SK-N-SH (cell line): ENCODE measurements around the gene MED27. TPM values are rescaled to one million over a fixed set of nuclear protein-coding genes. Genes with fewer than 3 reads are reported as not detected.

Source experiments
- CTCF ChIA-PET: fragments of 300-600, 350-600 bp; formaldehyde crosslinking; extraction: SDS; loops from one replicate; lab custom pipeline; 2021; lab: Yijun Ruan, JAX
- POLR2A ChIA-PET: fragments of 350-600 bp; sonication (Branson Sonifier 250); formaldehyde crosslinking; extraction: SDS; loops from one replicate; lab custom pipeline; 2020; ENCODE audit warnings: antibody characterized with exemption, inconsistent platforms; lab: Yijun Ruan, JAX
- DNase-seq: peaks from one replicate; pipeline ENCODE4 v3.0.0; 2012
- H2AFZ ChIP-seq: fragments of 200-600 bp; sonication (generic); 2 replicates; pipeline ENCODE4 v1.8.1; 2016; ENCODE audit warnings: antibody characterized with exemption, mild to moderate bottlenecking, low read depth
- H3F3A ChIP-seq: fragments of 200-600 bp; sonication (generic); replicated peaks from 2 replicates; pipeline ENCODE3; 2016; ENCODE audit warnings: antibody characterized with exemption, mild to moderate bottlenecking; ENCODE audit not compliant: insufficient read depth
- H3K27ac ChIP-seq, 2 experiments: fragments of 200-500 bp in 1 of 2; fragments of 200-600 bp in 1 of 2; sonication (Bioruptor generic) in 1 of 2; sonication (generic), shearing (Covaris generic) in 1 of 2; 2 replicates each; pipeline versions ENCODE4 v1.5.1 to v1.6.1; 2014 to 2016; ENCODE audit warnings: low read depth in 2 of 2, inconsistent platforms in 1 of 2, low read length in 1 of 2, mild to moderate bottlenecking in 1 of 2, mixed read lengths in 1 of 2
- H3K27me3 ChIP-seq: fragments of 200-600 bp; sonication (generic), shearing (Covaris generic); 2 replicates; pipeline ENCODE4 v1.6.1; 2016; ENCODE audit warnings: mixed run types; ENCODE audit not compliant: insufficient read depth
- H3K36me3 ChIP-seq, 2 experiments: fragments of 200-500 bp in 1 of 2; fragments of 200-600 bp in 1 of 2; sonication (Bioruptor generic) in 1 of 2; sonication (generic) in 1 of 2; replicated peaks in 1 of 2; 2 replicates each; pipeline versions ENCODE3 to v1.5.1; 2014 to 2016; ENCODE audit warnings: low read length in 1 of 2, mild to moderate bottlenecking in 1 of 2; ENCODE audit not compliant: insufficient read depth in 2 of 2, control insufficient read depth in 1 of 2
- H3K4me1 ChIP-seq, 2 experiments: fragments of 200-500 bp in 1 of 2; fragments of 200-600 bp in 1 of 2; sonication (Bioruptor generic) in 1 of 2; sonication (generic), shearing (Covaris generic) in 1 of 2; 2 replicates each; pipeline versions ENCODE4 v1.5.1 to v1.6.1; 2014 to 2016; ENCODE audit warnings: low read depth in 1 of 2, low read length in 1 of 2, mixed run types in 1 of 2; ENCODE audit not compliant: insufficient read depth in 2 of 2, control insufficient read depth in 1 of 2
- H3K4me2 ChIP-seq: fragments of 200-600 bp; sonication (generic), shearing (Covaris generic); 2 replicates; pipeline ENCODE4 v1.6.1; 2017; ENCODE audit warnings: mixed run types
- H3K4me3 ChIP-seq, 2 experiments: fragments of 200-500 bp in 1 of 2; fragments of 200-600 bp in 1 of 2; sonication (Bioruptor generic) in 1 of 2; sonication (generic), shearing (Covaris generic) in 1 of 2; 2 replicates each; pipeline versions ENCODE4 v1.5.1 to v1.8.1; 2014 to 2016; ENCODE audit warnings: low read depth in 2 of 2, inconsistent platforms in 1 of 2, low read length in 1 of 2, mild to moderate bottlenecking in 1 of 2, mixed read lengths in 1 of 2, moderate library complexity in 1 of 2
- H3K79me2 ChIP-seq: fragments of 200-600 bp; sonication (generic); 2 replicates; pipeline ENCODE4 v1.8.1; 2017; ENCODE audit warnings: mild to moderate bottlenecking; ENCODE audit not compliant: insufficient read depth
- H3K9ac ChIP-seq: fragments of 200-600 bp; sonication (generic); 2 replicates; pipeline ENCODE4 v1.6.1; 2017; ENCODE audit warnings: mixed run types
- H3K9me2 ChIP-seq: fragments of 200-600 bp; sonication (generic); 2 replicates; pipeline ENCODE4 v1.6.1; 2017; ENCODE audit warnings: mixed run types
- H3K9me3 ChIP-seq: fragments of 200-600 bp; sonication (generic); 2 replicates; pipeline ENCODE4 v1.6.1; 2017; ENCODE audit warnings: mixed run types, mild to moderate bottlenecking, moderate library complexity
- H4K20me1 ChIP-seq: fragments of 200-600 bp; sonication (generic); 2 replicates; pipeline ENCODE4 v1.6.1; 2017; ENCODE audit warnings: mild to moderate bottlenecking, mixed run types; ENCODE audit not compliant: insufficient read depth
- CHD2 ChIP-seq: fragments of 150-350 bp; IDR thresholded peaks from 2 replicates; pipeline ENCODE4 v1.6.1; 2018; ENCODE audit warnings: low read length; ENCODE audit not compliant: partially characterized antibody
- EP300 ChIP-seq, 2 experiments: IDR thresholded peaks; 2 replicates each; pipeline versions ENCODE4 v1.4.0 to v1.6.1; 2012; ENCODE audit warnings: borderline replicate concordance in 1 of 2, low read depth in 1 of 2, low read length in 1 of 2
- FOSL2 ChIP-seq: IDR thresholded peaks from 2 replicates; pipeline ENCODE4 v1.4.0; 2012; ENCODE audit warnings: low read depth, mild to moderate bottlenecking, moderate library complexity, borderline replicate concordance
- FOXJ3 ChIP-seq: sonication (generic); formaldehyde crosslinking; IDR thresholded peaks from 2 replicates; pipeline ENCODE4 v1.5.1; 2020; ENCODE audit warnings: mild to moderate bottlenecking, missing genetic modification reagents
- GABPA ChIP-seq: IDR thresholded peaks from 2 replicates; pipeline ENCODE4 v1.4.0; 2012; ENCODE audit warnings: low read depth, mild to moderate bottlenecking
- MXI1 ChIP-seq: IDR thresholded peaks from 2 replicates; pipeline ENCODE4 v1.6.1; 2012; ENCODE audit warnings: mild to moderate bottlenecking, low read depth, low read length, improper control_type of control experiment
- NFIC ChIP-seq: IDR thresholded peaks from 2 replicates; pipeline ENCODE4 v1.4.0; 2012; ENCODE audit warnings: borderline replicate concordance
- RCOR1 ChIP-seq: fragments of 150-350 bp; IDR thresholded peaks from 2 replicates; pipeline ENCODE4 v1.6.1; 2017; ENCODE audit warnings: antibody characterized with exemption, low read length
- RFX5 ChIP-seq: IDR thresholded peaks from 2 replicates; pipeline ENCODE4 v1.6.1; 2012; ENCODE audit warnings: mild to moderate bottlenecking, improper control_type of control experiment, low read length
- RXRA ChIP-seq: IDR thresholded peaks from 2 replicates; pipeline ENCODE4 v1.4.0; 2012; ENCODE audit warnings: low read depth, mild to moderate bottlenecking, borderline replicate concordance
- SIN3A ChIP-seq: IDR thresholded peaks from 2 replicates; pipeline ENCODE4 v1.6.1; 2012; ENCODE audit warnings: low read depth, mild to moderate bottlenecking, low read length, moderate library complexity, borderline replicate concordance
- TAF1 ChIP-seq: IDR thresholded peaks from 2 replicates; pipeline ENCODE4 v1.6.1; 2012; ENCODE audit warnings: low read depth, mild to moderate bottlenecking, low read length, moderate library complexity, borderline replicate concordance
- TCF12 ChIP-seq: IDR thresholded peaks from 2 replicates; pipeline ENCODE4 v1.4.0; 2012
- TEAD4 ChIP-seq: IDR thresholded peaks from 2 replicates; pipeline ENCODE4 v1.4.0; 2012; ENCODE audit warnings: mild to moderate bottlenecking, borderline replicate concordance; ENCODE audit not compliant: insufficient read depth
- YY1 ChIP-seq: IDR thresholded peaks from 2 replicates; pipeline ENCODE4 v1.4.0; 2012; ENCODE audit warnings: low read depth, mild to moderate bottlenecking
- WGBS: methylation state at CpG from one replicate; pipeline ENCODE4 v1.1.6; 2017; ENCODE audit warnings: low lambda C conversion rate; 5-methylcytosine and 5-hydroxymethylcytosine counted together
- polyA plus RNA-seq, 3 experiments: library from polyadenylated mRNA; depleted of rRNA; stranded (reverse); fragments of >200 nt; gene quantifications; 2 replicates each; pipeline ENCODE4 v1.2.3, GENCODE V29; 2012
- TF ChIP-seq, protein P1 (sequence below): fragments of 150-350 bp; IDR thresholded peaks from 2 replicates; pipeline ENCODE4 v1.6.1; 2017; ENCODE audit warnings: antibody characterized with exemption, low read length, low read depth, borderline replicate concordance
- TF ChIP-seq, protein P2 (sequence below): fragments of 200-600 bp; sonication (generic); IDR thresholded peaks from 2 replicates; pipeline ENCODE4 v1.6.1; 2017; ENCODE audit warnings: antibody characterized with exemption, mild to moderate bottlenecking, moderate library complexity
- TF ChIP-seq, protein P3 (sequence below): IDR thresholded peaks from 2 replicates; pipeline ENCODE4 v1.4.0; 2012; ENCODE audit warnings: low read depth
- TF ChIP-seq, protein P4 (sequence below): IDR thresholded peaks from 2 replicates; pipeline ENCODE4; 2012

MED27 gene
- polyA plus RNA-seq, 1 of the 3 experiments (the other 2 are of a cell fraction) = 35.0 TPM

DNA sequence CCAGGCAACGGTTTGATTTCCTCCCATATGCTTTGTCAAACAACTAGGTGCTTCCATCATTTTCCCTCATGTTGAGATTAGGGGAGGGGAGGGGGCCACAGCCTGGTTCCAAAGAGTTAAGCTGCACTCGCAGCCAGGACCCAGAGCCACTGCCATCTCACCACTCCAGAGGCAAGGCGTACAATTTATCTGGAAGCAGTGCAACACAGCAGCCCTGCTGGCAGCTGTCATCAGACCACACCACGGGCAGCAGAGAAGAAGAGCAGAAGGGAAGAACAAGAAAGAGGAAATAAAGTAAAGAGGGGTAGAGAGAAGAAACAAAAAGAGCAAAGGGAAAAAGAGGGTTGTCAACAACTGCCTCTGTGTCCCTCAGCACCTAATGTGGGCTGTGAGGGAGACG, 38.9 kb downstream of the MED27 start:
- no peak for DNase-seq
- TF ChIP-seq FOXJ3 (CRISPR knock-in tag) = no peak
- no peak for TF ChIP-seq YY1
- TF ChIP-seq MXI1 = 0 out of 2 replicates have a peak, but pooled peaks have one; percentile 17
- TF ChIP-seq TCF12 = no peak
- TF ChIP-seq, protein P1, sequence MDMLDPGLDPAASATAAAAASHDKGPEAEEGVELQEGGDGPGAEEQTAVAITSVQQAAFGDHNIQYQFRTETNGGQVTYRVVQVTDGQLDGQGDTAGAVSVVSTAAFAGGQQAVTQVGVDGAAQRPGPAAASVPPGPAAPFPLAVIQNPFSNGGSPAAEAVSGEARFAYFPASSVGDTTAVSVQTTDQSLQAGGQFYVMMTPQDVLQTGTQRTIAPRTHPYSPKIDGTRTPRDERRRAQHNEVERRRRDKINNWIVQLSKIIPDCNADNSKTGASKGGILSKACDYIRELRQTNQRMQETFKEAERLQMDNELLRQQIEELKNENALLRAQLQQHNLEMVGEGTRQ = no peak
- TF ChIP-seq, all 33 proteins: peak for 1
- Histone ChIP-seq H3K27me3 (no peaks in the 10 kb centered on the region), H3F3A (peaks cover 10% of the 10 kb centered on the region), H3K27ac (no peak overlapping the region), H2AFZ (no peak overlapping the region), H3K4me2 (no peak overlapping the region), H3K36me3 (no peaks in the 10 kb centered on the region), H3K4me3 (no peak overlapping the region), H4K20me1 (no peaks in the 10 kb centered on the region), H3K9me2 (no peaks in the 10 kb centered on the region), H3K9me3 (no peaks in the 10 kb centered on the region), H3K79me2 (peaks cover 66% of the 10 kb centered on the region), H3K4me1 (peaks cover 31 to 40% of the 10 kb centered on the region in 2 experiments), H3K9ac (no peak overlapping the region)
- CTCF ChIA-PET = interaction anchor here (0.9 to 3.8 kb wide), 5 partner anchors 8 to 196 kb away, joined by 3 to 13 read pairs (median 4); no protein-coding TSS in a partner anchor
- POLR2A ChIA-PET = no interaction called here
- WGBS = 96% methylated on average over 5 of the region's 5 CpGs

DNA sequence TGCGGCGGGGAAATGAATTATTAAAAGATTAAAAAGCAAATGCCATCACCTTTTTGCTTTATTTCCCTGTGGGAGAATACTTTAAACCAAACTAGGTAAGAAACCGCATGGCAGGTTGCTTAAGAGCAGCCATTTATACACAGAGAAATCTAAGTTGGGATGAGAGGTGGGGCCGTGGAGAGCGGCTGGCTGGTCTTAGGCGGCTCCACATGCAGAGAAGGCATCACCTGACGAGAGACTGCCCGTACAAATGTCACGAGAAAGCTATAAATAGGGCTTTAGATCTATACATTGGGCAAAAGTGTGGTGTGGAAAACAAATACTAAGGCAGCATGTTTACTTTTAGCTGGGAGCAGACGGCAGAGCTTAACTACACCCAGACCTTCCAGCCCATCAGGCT, 39.4 kb downstream of the MED27 start:
- Histone ChIP-seq H3K79me2 (peaks cover 62% of the 10 kb centered on the region), H3K4me1 (peaks cover 31 to 40% of the 10 kb centered on the region in 2 experiments), H3K9me2 (no peaks in the 10 kb centered on the region), H3K4me2 (no peak overlapping the region), H3F3A (peaks cover 10% of the 10 kb centered on the region), H3K27ac (no peak overlapping the region), H3K36me3 (no peaks in the 10 kb centered on the region), H4K20me1 (no peaks in the 10 kb centered on the region), H2AFZ (no peak overlapping the region), H3K27me3 (no peaks in the 10 kb centered on the region), H3K9ac (no peak overlapping the region), H3K4me3 (no peak overlapping the region), H3K9me3 (no peaks in the 10 kb centered on the region)
- 97% methylated on average over 10 of the region's 10 CpGs for WGBS
- DNase-seq = no peak
- TF ChIP-seq TAF1 = no peak
- TF ChIP-seq EP300 (IDR thresholded peaks at IDR 0.05; ENCODE audit: borderline replicate concordance in 1 of 2, low read depth in 1 of 2, low read length in 1 of 2) = no peak
- TF ChIP-seq RCOR1 = no peak
- no peak for TF ChIP-seq TCF12
- ChIA-PET POLR2A (interaction anchor here (0.7 kb wide), 1 partner anchor 71 kb away, joined by 3 read pairs; no protein-coding TSS in a partner anchor), CTCF (interaction anchor here (0.8 to 3.8 kb wide), 6 partner anchors 10 to 196 kb away, joined by 3 to 13 read pairs (median 4); no protein-coding TSS in a partner anchor)

DNA sequence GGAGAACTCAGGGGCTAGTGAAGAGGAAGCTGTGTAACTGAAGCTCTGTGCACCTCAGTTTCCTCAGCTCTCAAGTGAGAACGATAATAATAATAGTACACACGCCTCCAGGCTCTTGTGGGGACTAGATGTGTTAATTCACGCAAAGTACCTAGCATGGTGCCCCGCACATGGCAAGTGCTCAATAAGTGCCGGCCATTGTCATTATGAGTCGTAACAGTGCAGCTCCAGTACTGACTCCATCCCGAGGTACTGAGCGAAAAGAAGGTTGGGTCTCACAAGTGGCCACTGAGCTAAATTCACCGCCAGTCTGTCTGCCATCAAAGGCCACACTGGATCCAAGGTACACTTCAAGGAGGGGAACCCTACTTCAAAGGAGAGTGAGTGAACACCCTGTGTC, 40.4 kb downstream of the MED27 start:
- WGBS = 96% methylated on average over 9 of the region's 9 CpGs
- ChIA-PET CTCF (interaction anchor here (0.8 to 3.8 kb wide), 3 partner anchors 42 to 197 kb away, joined by 3 to 13 read pairs (median 5); no protein-coding TSS in a partner anchor), POLR2A (no interaction called here)
- Histone ChIP-seq H3K9ac (no peak overlapping the region), H3K4me1 (peaks cover 25 to 31% of the 10 kb centered on the region in 2 experiments), H4K20me1 (no peaks in the 10 kb centered on the region), H3K27ac (no peak overlapping the region), H3K4me3 (no peak overlapping the region), H3F3A (peaks cover 10% of the 10 kb centered on the region), H3K36me3 (no peaks in the 10 kb centered on the region), H3K79me2 (peaks cover 63% of the 10 kb centered on the region), H3K9me3 (no peaks in the 10 kb centered on the region), H3K4me2 (no peak overlapping the region), H3K9me2 (no peaks in the 10 kb centered on the region), H3K27me3 (no peaks in the 10 kb centered on the region), H2AFZ (no peak overlapping the region)
- no peak for DNase-seq
- TF ChIP-seq CHD2 (no peak), YY1 (no peak), RFX5 (no peak), SIN3A (no peak), RXRA (no peak), GABPA (no peak), FOSL2 (no peak), NFIC (no peak), TEAD4 (no peak), TCF12 (no peak), FOXJ3 (CRISPR knock-in tag) (no peak)
- TF ChIP-seq, protein P2, sequence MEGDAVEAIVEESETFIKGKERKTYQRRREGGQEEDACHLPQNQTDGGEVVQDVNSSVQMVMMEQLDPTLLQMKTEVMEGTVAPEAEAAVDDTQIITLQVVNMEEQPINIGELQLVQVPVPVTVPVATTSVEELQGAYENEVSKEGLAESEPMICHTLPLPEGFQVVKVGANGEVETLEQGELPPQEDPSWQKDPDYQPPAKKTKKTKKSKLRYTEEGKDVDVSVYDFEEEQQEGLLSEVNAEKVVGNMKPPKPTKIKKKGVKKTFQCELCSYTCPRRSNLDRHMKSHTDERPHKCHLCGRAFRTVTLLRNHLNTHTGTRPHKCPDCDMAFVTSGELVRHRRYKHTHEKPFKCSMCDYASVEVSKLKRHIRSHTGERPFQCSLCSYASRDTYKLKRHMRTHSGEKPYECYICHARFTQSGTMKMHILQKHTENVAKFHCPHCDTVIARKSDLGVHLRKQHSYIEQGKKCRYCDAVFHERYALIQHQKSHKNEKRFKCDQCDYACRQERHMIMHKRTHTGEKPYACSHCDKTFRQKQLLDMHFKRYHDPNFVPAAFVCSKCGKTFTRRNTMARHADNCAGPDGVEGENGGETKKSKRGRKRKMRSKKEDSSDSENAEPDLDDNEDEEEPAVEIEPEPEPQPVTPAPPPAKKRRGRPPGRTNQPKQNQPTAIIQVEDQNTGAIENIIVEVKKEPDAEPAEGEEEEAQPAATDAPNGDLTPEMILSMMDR = no peak
- TF ChIP-seq, protein P3, sequence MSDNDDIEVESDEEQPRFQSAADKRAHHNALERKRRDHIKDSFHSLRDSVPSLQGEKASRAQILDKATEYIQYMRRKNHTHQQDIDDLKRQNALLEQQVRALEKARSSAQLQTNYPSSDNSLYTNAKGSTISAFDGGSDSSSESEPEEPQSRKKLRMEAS = no peak
- TF ChIP-seq, protein P4, sequence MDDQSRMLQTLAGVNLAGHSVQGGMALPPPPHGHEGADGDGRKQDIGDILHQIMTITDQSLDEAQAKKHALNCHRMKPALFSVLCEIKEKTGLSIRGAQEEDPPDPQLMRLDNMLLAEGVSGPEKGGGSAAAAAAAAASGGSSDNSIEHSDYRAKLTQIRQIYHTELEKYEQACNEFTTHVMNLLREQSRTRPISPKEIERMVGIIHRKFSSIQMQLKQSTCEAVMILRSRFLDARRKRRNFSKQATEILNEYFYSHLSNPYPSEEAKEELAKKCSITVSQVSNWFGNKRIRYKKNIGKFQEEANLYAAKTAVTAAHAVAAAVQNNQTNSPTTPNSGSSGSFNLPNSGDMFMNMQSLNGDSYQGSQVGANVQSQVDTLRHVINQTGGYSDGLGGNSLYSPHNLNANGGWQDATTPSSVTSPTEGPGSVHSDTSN = no peak
